Stomach smooth muscle (tissue), 2 donors: ENCODE data around the gene NUDCD2.
"Not testable (repeated sequence)": the region's sequence is repeated elsewhere in the genome, so short reads cannot be mapped to it uniquely, and the experiment has no call there.

ENCODE experiments used
- H3K27ac ChIP-seq: one replicate; pipeline ENCODE4 v1.7.0; 2013; ENCODE audit warnings: mild to moderate bottlenecking, low read length, inconsistent platforms
- H3K27me3 ChIP-seq, 2 donors: one replicate each; pipeline ENCODE4 v1.7.0; 2013; ENCODE audit warnings: low read length in 2 of 2; ENCODE audit not compliant: insufficient read depth in 2 of 2, control insufficient read depth in 1 of 2
- H3K36me3 ChIP-seq, 2 donors: one replicate each; pipeline ENCODE4 v1.7.0; 2013; ENCODE audit warnings: low read length in 2 of 2; ENCODE audit not compliant: control insufficient read depth in 2 of 2, insufficient read depth in 2 of 2
- H3K4me1 ChIP-seq: one replicate; pipeline ENCODE4 v1.7.0; 2013; ENCODE audit warnings: low read length; ENCODE audit not compliant: control insufficient read depth, insufficient read depth
- H3K4me3 ChIP-seq, 2 donors: one replicate each; pipeline ENCODE4 v1.7.0; 2013; ENCODE audit warnings: low read length in 2 of 2
- H3K9ac ChIP-seq, 2 donors: one replicate each; pipeline ENCODE4 v1.7.0; 2013; ENCODE audit warnings: low read length in 2 of 2, mild to moderate bottlenecking in 1 of 2
- H3K9me3 ChIP-seq, 2 donors: one replicate each; pipeline ENCODE4 v1.7.0; 2013; ENCODE audit warnings: low read length in 2 of 2; ENCODE audit not compliant: control insufficient read depth in 2 of 2
- donor health status: healthy.
- donor health status: Pancreatic carcinoma.

NUDCD2 gene

GRCh38 chr5:163426128-163426527, 33.8 kb downstream of the NUDCD2 start:
- H3K4me3 ChIP-seq, H3K27me3 ChIP-seq, H3K4me1 ChIP-seq, H3K9me3 ChIP-seq, H3K36me3 ChIP-seq, H3K9ac ChIP-seq, H3K27ac ChIP-seq: not testable (repeated sequence)

- H3K27me3 ChIP-seq, result no peaks in the 10 kb centered on the region
- H3K9me3 ChIP-seq, result no peaks in the 10 kb centered on the region
- H3K9ac ChIP-seq, result no peak overlapping the region
- H3K27ac ChIP-seq, result no peak overlapping the region
- H3K4me3 ChIP-seq, result no peak overlapping the region
- H3K36me3 ChIP-seq, result no peaks in the 10 kb centered on the region
- no peaks in the 10 kb centered on the region for H3K4me1 ChIP-seq
Measured at GRCh38 chr5:163424836-163425235, 35.1 kb downstream of the NUDCD2 start.

DNA sequence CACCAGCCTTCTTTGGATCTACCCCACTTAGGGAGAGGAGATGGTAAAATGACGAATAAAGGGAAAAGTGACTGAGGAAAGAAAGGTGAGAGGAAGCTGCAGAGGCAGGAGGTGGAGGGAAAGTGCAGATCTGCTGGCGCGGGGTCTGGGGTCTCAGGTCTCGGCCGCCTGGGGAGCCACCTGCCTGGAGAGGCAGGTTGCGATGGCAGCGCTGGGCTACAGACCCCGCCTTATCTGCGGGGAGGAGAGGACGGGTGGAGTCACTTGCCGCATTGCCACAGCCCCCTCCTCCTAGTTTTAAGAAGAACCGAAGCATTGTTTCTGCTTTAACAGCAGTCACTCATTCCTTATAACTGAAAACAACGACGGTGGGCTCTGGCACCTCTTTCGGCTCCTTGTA, 44.2 kb downstream of the NUDCD2 start:
- H3K4me1 ChIP-seq, H3K9ac ChIP-seq, H3K4me3 ChIP-seq, H3K27me3 ChIP-seq, H3K9me3 ChIP-seq, H3K27ac ChIP-seq, H3K36me3 ChIP-seq: not testable (repeated sequence)

GRCh38 chr5:163410505-163410904, 49.4 kb downstream of the NUDCD2 start:
- H3K4me1 ChIP-seq, result peaks cover 5% of the 10 kb centered on the region
- no peaks in the 10 kb centered on the region for H3K36me3 ChIP-seq
- H3K9ac ChIP-seq, result no peak overlapping the region
- H3K27ac ChIP-seq, result no peak overlapping the region
- H3K9me3 ChIP-seq, result no peaks in the 10 kb centered on the region
- no peak overlapping the region for H3K4me3 ChIP-seq
- peaks cover 2% of the 10 kb centered on the region in 2 donors for H3K27me3 ChIP-seq

DNA sequence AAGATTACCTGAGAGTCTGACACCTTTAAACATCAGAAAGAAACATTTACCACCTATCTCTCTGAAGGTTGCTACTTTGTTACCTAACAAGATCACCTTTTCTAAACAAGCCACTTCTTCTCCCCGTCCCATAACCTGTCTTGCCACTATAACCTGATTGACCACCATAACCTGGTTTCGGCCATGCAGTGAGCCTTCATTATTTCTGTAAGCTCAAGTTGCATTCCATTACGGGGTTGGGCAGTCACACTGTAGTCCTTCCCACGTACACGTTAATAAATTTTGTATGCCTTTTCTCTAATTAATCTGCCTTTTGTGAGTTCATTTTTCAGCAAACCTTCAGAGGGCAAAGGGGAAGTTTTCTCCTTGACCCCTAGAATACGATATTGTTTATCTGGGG, 50.5 kb downstream of the NUDCD2 start:
- Histone ChIP-seq H3K36me3 (no peaks in the 10 kb centered on the region), H3K9ac (no peak overlapping the region), H3K9me3 (no peaks in the 10 kb centered on the region), H3K27me3 (peaks cover 0 to 1% of the 10 kb centered on the region in 2 donors), H3K27ac (no peak overlapping the region), H3K4me1 (peaks cover 5% of the 10 kb centered on the region), H3K4me3 (no peak overlapping the region)

DNA sequence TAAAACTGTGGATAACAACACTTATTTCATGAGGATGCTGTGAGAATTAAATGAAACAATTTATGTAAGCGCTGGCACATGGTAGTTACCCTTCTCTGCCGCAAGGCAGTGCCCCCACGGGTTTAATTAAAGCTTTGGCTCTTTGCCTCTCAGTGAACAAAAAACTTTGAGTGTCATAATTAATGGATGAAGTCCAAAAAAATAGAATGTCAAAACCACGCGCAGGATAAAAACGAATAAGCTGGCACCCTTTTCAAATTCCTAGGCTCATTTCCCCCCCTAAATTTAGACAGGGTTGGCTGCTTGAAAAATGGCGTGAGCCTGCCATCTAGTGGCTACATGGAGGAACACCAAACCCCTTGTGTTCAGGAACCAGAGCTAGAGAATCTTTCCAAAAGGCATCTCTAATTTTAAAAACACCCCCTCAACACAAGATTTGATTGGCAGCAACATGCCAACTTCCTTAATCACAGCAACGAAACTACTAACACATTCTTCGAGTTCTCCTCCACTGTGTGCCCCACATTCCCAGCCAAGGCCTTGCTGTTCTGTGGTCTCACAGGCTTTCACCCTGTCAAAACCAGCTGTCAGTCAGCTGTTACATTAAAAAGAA, 51.5 kb downstream of the NUDCD2 start:
- Histone ChIP-seq H3K27ac (no peak overlapping the region), H3K4me1 (peaks cover 5% of the 10 kb centered on the region), H3K36me3 (no peaks in the 10 kb centered on the region), H3K4me3 (peak overlapping the region in 1 of 2 donors; percentile 57), H3K27me3 (no peaks in the 10 kb centered on the region), H3K9ac (peak overlapping the region; percentile 24 to 47), H3K9me3 (no peaks in the 10 kb centered on the region)

GRCh38 chr5:163407034-163407655, 52.8 kb downstream of the NUDCD2 start:
- H3K9me3 ChIP-seq, result no peaks in the 10 kb centered on the region

DNA sequence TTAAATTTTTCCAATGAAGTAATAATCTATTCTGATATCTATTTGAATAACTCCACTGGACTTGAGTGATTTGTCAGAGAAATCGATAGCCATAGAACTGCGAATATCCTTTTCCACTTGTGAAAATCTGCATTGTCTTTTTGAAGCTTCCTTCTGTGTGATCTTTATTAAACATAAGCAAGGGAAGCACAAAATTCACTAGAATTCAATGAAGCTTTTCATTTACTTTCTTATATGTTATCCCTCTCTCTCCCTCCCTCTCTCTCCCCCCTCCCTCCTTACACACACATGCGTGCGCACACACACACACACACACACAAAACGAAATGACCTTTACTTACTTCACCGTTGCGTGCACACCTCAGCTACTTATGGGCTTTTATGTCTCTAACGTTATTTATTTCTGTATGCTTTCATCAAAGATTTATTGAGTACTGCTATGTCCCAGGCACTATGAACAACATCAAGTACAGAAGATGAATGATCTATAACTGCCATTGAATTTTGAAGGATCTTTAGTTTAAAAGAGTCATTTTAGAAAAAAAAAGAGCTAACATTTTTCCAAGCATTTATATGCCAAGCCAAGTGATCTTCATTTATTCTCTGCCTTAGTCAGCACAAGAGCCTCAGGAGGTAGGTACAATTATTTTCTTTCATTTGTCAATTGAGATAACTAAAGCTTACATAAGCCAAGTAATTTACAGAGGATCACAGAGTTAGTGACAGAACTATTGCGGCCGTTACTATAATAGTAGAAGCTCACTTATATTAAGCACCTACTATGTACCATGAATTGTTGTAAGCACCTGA, 55.3 kb downstream of the NUDCD2 start:
- H3K4me1 ChIP-seq, result peaks cover 5% of the 10 kb centered on the region
- H3K9ac ChIP-seq, result no peak overlapping the region
- H3K36me3 ChIP-seq, result no peaks in the 10 kb centered on the region
- no peak overlapping the region for H3K4me3 ChIP-seq
- H3K27me3 ChIP-seq, result no peaks in the 10 kb centered on the region
- H3K9me3 ChIP-seq, result no peaks in the 10 kb centered on the region
- H3K27ac ChIP-seq, result no peak overlapping the region

More at GRCh38 chr5:163407034-163407655, 52.8 kb downstream of the NUDCD2 start:
- H3K4me3 ChIP-seq, result no peak overlapping the region
- H3K4me1 ChIP-seq, result peaks cover 5% of the 10 kb centered on the region
- H3K27ac ChIP-seq, result no peak overlapping the region
- H3K9ac ChIP-seq, result no peak overlapping the region
- H3K36me3 ChIP-seq, result no peaks in the 10 kb centered on the region
- no peaks in the 10 kb centered on the region for H3K27me3 ChIP-seq

DNA sequence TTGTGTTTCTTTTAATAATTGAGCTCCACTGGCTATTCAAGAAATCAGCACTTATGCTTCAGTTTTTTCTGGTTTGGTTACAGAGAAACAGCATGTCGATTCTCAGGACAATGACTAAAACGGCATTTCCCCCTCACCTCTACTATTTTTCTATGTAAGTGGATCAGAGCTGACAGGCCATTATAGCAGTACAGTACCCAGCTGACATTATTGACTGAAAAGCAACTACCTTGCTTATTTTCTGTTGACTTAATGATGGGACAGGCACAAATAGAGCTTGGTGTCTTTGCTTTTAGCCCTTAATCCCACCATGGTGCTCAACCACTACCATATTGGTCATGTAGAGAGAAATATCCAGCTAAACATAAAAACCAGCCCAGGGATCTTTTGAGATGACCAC, 57.9 kb downstream of the NUDCD2 start:
- Histone ChIP-seq H3K4me1 (no peaks in the 10 kb centered on the region), H3K36me3 (no peaks in the 10 kb centered on the region), H3K9me3 (no peaks in the 10 kb centered on the region), H3K4me3 (no peak overlapping the region), H3K27me3 (no peaks in the 10 kb centered on the region), H3K9ac (no peak overlapping the region), H3K27ac (no peak overlapping the region)

GRCh38 chr5:163401271-163401670, 58.6 kb downstream of the NUDCD2 start:
- Histone ChIP-seq H3K36me3 (no peaks in the 10 kb centered on the region), H3K27ac (no peak overlapping the region), H3K4me1 (no peaks in the 10 kb centered on the region), H3K4me3 (no peak overlapping the region), H3K27me3 (no peaks in the 10 kb centered on the region), H3K9me3 (no peaks in the 10 kb centered on the region), H3K9ac (no peak overlapping the region)

DNA sequence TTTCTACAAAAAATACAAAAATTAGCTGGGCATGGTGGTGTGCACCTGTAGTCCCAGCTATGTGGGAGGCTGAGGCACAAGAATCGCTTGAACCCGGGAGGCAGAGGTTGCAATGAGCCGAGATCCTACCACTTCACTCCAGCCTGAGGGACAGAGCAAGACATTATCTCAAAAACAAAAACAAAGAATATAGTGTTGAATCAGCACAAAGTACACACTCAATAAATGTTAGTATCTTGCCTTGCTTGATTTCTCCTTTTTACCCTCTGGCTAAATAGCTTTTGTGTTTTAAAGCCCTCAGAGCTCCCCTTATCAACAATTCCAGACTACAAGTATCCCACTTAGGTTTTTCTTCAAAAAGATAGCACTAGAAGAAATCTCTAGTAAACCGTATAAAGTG, 60.0 kb downstream of the NUDCD2 start:
- no peaks in the 10 kb centered on the region for H3K9me3 ChIP-seq
- H3K27me3 ChIP-seq, result no peaks in the 10 kb centered on the region

More for the DNA sequence above, 60.0 kb downstream of the NUDCD2 start:
- no peak overlapping the region for H3K27ac ChIP-seq
- H3K9ac ChIP-seq, result no peak overlapping the region
- H3K36me3 ChIP-seq, result no peaks in the 10 kb centered on the region
- H3K4me1 ChIP-seq, result no peaks in the 10 kb centered on the region
- no peak overlapping the region for H3K4me3 ChIP-seq
